Measurements from ENCODE around the gene ACOXL.

ACOXL gene

DNA sequence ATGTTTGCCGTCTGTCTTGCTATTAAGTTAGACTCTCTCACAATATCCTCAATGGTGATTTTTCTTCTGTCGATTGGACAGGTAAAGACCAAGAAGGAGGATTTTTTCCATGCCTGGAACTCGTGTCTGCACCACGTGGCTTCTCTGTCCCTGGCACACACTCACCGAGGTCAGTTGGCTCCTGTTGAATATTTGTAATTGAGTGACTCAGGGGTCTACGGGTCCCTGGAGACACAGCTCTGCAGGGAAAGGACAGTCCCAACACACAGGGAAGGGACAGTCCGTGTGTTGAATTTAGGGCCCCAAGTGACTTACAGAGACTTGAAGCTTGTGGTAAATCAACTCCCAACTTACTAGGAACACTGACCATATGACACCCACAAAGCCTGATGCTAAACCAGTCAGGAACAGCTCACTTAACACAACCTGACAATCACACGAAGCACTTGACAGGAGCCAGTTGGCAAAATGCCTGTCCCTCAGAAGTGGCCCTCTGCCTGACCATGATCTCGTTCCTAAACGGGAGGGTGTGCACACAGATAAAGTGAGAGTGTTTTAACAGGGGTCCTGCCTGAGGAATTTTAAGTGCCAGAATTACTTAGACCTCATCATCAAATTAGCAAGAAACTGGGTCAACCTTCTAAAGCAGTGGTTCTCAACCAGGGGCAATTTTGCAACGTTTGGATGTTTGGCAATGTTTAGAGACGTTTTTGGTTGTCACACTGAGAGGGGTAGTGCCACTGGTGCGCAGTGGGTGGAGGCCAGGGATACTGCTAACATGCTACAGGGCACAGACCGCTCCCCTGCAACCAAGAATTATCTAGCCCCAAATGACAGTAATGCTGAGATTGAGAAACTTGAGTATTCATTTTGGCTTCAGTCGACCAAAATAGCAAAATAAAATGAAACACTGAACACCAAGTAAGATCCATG lies 299.4 kb downstream of the ACOXL start:
- TF ChIP-seq, protein P1, sequence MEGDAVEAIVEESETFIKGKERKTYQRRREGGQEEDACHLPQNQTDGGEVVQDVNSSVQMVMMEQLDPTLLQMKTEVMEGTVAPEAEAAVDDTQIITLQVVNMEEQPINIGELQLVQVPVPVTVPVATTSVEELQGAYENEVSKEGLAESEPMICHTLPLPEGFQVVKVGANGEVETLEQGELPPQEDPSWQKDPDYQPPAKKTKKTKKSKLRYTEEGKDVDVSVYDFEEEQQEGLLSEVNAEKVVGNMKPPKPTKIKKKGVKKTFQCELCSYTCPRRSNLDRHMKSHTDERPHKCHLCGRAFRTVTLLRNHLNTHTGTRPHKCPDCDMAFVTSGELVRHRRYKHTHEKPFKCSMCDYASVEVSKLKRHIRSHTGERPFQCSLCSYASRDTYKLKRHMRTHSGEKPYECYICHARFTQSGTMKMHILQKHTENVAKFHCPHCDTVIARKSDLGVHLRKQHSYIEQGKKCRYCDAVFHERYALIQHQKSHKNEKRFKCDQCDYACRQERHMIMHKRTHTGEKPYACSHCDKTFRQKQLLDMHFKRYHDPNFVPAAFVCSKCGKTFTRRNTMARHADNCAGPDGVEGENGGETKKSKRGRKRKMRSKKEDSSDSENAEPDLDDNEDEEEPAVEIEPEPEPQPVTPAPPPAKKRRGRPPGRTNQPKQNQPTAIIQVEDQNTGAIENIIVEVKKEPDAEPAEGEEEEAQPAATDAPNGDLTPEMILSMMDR (IDR thresholded peaks at IDR 0.05) = no peak
- no peak overlapping the region for H3K27ac Mint-ChIP-seq
- no peak overlapping the region for H3K4me3 Mint-ChIP-seq
- peaks cover 7% of the 10 kb centered on the region for H3K9me3 Mint-ChIP-seq
- no peaks in the 10 kb centered on the region for H3K36me3 Mint-ChIP-seq (ENCODE audit: low read depth)
- no peak for DNase-seq
- peaks cover 6% of the 10 kb centered on the region for H3K27me3 Mint-ChIP-seq (ENCODE audit: low read depth, poor library complexity)
- H3K4me1 Mint-ChIP-seq = peaks cover 38% of the 10 kb centered on the region

DNA sequence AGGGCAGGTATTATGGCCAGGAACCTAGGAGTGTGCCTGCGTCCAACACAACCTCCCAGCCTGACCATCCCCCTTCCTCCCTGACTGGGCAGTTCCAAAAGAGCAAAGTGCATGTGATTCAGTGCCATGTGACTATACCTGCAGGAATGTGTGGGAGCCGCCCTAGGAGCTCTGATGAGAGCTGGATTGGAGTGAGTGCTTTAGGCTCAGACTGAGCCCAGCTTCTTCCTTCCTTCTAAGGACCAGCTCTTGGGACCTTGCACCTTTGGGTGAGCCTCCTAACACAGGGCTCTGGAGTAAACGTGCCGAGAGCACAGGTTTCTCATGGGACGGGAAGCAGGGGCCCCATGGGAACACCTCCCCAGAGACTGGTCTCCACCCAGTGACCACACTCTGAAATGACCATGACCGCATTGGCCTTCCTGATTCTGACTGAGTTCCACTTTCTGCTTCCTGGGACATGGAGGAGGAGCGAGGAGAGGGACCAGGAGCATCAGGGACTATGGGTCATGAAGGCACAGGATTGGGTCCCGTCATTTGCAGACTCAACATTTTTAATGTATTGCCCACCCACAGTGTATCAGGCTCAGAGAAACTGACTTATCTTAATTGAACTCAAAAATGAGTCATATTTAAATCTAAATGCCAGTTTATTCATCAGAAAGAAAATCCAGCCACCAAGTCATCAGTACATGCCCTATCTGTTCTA lies 300.5 kb downstream of the ACOXL start:
- Mint-ChIP-seq H3K4me1 (peaks cover 37% of the 10 kb centered on the region), H3K27me3 (ENCODE audit: low read depth, poor library complexity) (peaks cover 10% of the 10 kb centered on the region), H3K36me3 (ENCODE audit: low read depth) (no peaks in the 10 kb centered on the region), H3K9me3 (peaks cover 7% of the 10 kb centered on the region), H3K4me3 (no peak overlapping the region), H3K27ac (no peak overlapping the region)
- no peak for DNase-seq
- TF ChIP-seq, protein P1 (IDR thresholded peaks at IDR 0.05) = no peak

DNA sequence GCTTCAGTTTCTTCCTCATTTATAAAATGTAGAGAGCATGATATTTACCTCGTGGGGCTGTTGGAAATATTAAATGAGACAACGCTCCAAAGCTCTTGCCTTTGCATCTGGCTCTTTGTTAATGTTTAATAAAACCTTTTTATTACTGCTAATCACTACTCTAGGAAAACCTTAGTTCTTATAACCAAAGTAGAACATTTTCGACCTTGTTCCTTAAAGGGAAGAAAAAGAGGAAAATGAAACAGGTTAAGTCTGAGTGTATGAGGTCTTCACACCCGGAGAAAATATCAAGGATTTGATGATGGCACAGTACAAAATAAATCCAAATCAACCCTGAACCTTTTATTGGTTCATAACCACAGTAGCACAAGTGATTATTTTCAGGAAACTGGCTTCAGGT lies 301.8 kb downstream of the ACOXL start:
- no peak for DNase-seq
- H3K27ac Mint-ChIP-seq = no peak overlapping the region
- H3K36me3 Mint-ChIP-seq (ENCODE audit: low read depth) = no peaks in the 10 kb centered on the region
- no peaks in the 10 kb centered on the region for H3K9me3 Mint-ChIP-seq
- no peak overlapping the region for H3K4me3 Mint-ChIP-seq
- TF ChIP-seq, protein P1 (IDR thresholded peaks at IDR 0.05) = no peak
- peaks cover 37% of the 10 kb centered on the region for H3K4me1 Mint-ChIP-seq
- H3K27me3 Mint-ChIP-seq (ENCODE audit: low read depth, poor library complexity) = peaks cover 16% of the 10 kb centered on the region

DNA sequence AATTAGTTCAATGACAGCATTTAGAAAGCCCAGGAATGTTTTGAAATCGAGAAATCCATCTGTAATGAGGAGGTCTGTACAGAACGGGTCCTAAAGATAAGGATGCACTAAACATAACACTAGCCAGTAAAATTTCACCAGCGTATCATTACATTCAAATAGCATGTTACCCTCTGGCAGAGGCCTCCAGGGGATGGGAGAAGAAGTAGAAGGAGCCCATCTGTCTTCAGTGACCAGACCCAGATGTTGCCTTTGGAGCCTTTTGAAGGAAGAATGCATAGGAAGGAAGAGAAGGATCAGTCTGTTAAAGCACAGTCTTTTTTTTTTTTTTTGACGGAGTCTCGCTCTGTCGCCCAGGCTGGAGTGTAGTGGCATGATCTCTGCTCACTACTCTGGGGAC lies 302.2 kb downstream of the ACOXL start:
- peaks cover 16% of the 10 kb centered on the region for H3K27me3 Mint-ChIP-seq (ENCODE audit: low read depth, poor library complexity)
- no peak overlapping the region for H3K27ac Mint-ChIP-seq
- peaks cover 34% of the 10 kb centered on the region for H3K4me1 Mint-ChIP-seq

DNA sequence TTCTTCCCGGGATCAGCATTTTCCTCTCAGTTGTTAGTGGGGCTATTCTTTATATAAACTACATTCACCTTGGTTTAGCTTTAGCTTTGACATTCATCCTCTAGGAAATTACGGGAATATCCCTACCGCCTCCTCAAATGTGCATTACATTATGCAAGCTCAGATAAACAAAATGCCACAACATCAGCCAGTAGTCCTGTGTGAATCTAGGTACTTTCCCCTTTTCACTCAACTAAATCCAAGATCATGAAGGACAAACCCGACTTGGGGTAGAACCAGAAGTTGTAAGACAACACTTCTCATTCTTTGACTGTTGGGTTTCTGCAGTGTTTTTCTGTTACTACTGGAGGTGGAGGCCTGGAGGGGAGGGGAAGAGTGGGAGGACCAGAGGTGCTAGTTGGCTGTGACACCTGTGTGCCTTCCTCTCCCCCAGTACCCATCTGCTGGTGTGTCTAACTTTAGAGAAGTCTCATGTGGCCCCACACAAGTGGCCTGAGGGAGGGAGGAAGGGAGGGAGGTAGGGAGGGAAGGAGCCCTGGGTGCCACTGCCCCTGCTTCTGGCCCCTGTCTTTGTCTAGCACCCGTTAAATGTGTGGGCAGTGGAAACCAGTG lies 303.6 kb downstream of the ACOXL start:
- H3K27me3 Mint-ChIP-seq (ENCODE audit: low read depth, poor library complexity) = peaks cover 28% of the 10 kb centered on the region

More for the DNA sequence above, 302.2 kb downstream of the ACOXL start:
- Mint-ChIP-seq H3K4me3 (no peak overlapping the region), H3K9me3 (no peaks in the 10 kb centered on the region), H3K36me3 (ENCODE audit: low read depth) (no peaks in the 10 kb centered on the region)
- DNase-seq = no peak
- TF ChIP-seq, protein P1 (IDR thresholded peaks at IDR 0.05) = no peak

More for the DNA sequence above, 303.6 kb downstream of the ACOXL start:
- TF ChIP-seq, protein P1 (IDR thresholded peaks at IDR 0.05) = no peak
- DNase-seq = no peak
- Mint-ChIP-seq H3K4me1 (peaks cover 21% of the 10 kb centered on the region), H3K36me3 (ENCODE audit: low read depth) (no peaks in the 10 kb centered on the region), H3K9me3 (no peaks in the 10 kb centered on the region), H3K27ac (no peak overlapping the region), H3K4me3 (no peak overlapping the region)

Measured in nephron progenitor cell (in vitro differentiated cells).